GM12873 (cell line): Measurements from ENCODE around the gene UPF2.

ENCODE experiments used
- CTCF ChIP-seq: IDR thresholded peaks from 2 replicates; pipeline ENCODE4 v1.5.1; 2012; ENCODE audit warnings: low read depth, mild to moderate bottlenecking, moderate library complexity, low read length, control low read depth; ENCODE audit not compliant: insufficient read depth; ENCODE audit errors: missing control alignments

UPF2 gene

GRCh38 chr10:11949152-11949551 is 93.5 kb downstream of the UPF2 start:
- no peak for TF ChIP-seq CTCF

- no peak for TF ChIP-seq CTCF
Observed at GRCh38 chr10:11946652-11947051, 96.0 kb downstream of the UPF2 start.

GRCh38 chr10:11936389-11937152 is 106.0 kb downstream of the UPF2 start:
- TF ChIP-seq CTCF, result no peak

- TF ChIP-seq CTCF, result no peak
Observed at GRCh38 chr10:11934262-11934661, 108.3 kb downstream of the UPF2 start.

GRCh38 chr10:11933577-11934223 is 108.9 kb downstream of the UPF2 start:
- no peak for TF ChIP-seq CTCF

GRCh38 chr10:11931038-11931437 is 111.6 kb downstream of the UPF2 start:
- TF ChIP-seq CTCF, result no peak

- no peak for TF ChIP-seq CTCF
Observed at GRCh38 chr10:11930312-11930978, 112.2 kb downstream of the UPF2 start.
